Measurements from ENCODE around the gene EHHADH.
"Not testable (repeated sequence)": the region's sequence is repeated elsewhere in the genome, so short reads cannot be mapped to it uniquely, and the experiment has no call there.

Gene EHHADH

GRCh38 chr3:185250653-185251052, 3.2 kb downstream of the EHHADH start:
- no peak for DNase-seq

GRCh38 chr3:185250247-185250646, 3.6 kb downstream of the EHHADH start:
- no peak for DNase-seq

- DNase-seq: no peak
Measured at GRCh38 chr3:185242642-185243041, 11.2 kb downstream of the EHHADH start.

- DNase-seq: no peak
Measured at GRCh38 chr3:185236969-185237368, 16.9 kb downstream of the EHHADH start.

GRCh38 chr3:185233328-185233727, 20.5 kb downstream of the EHHADH start:
- no peak for DNase-seq

- DNase-seq: not testable (repeated sequence)
Measured at GRCh38 chr3:185226526-185226925, 27.3 kb downstream of the EHHADH start.

GRCh38 chr3:185225523-185225922, 28.3 kb downstream of the EHHADH start:
- no peak for DNase-seq

GRCh38 chr3:185225080-185225479, 28.8 kb downstream of the EHHADH start:
- no peak for DNase-seq

GRCh38 chr3:185221203-185221602, 32.6 kb downstream of the EHHADH start:
- DNase-seq: no peak

GRCh38 chr3:185216607-185216958, 37.3 kb downstream of the EHHADH start:
- DNase-seq: no peak

GRCh38 chr3:185215873-185216606, 37.8 kb downstream of the EHHADH start:
- no peak for DNase-seq

- no peak for DNase-seq
Measured at GRCh38 chr3:185212559-185212958, 41.3 kb downstream of the EHHADH start.

GRCh38 chr3:185212086-185212485, 41.8 kb downstream of the EHHADH start:
- no peak for DNase-seq

- DNase-seq: no peak
Measured at GRCh38 chr3:185210621-185211142, 43.2 kb downstream of the EHHADH start.

GRCh38 chr3:185208823-185209222, 45.0 kb downstream of the EHHADH start:
- DNase-seq: no peak

GRCh38 chr3:185207931-185208746, 45.7 kb downstream of the EHHADH start:
- no peak for DNase-seq

GRCh38 chr3:185207481-185207880, 46.4 kb downstream of the EHHADH start:
- DNase-seq: no peak

GRCh38 chr3:185205865-185206264, 48.0 kb downstream of the EHHADH start:
- DNase-seq: no peak

GRCh38 chr3:185204894-185205293, 49.0 kb downstream of the EHHADH start:
- DNase-seq: no peak

- no peak for DNase-seq
Measured at GRCh38 chr3:185200639-185201038, 53.2 kb downstream of the EHHADH start.

GRCh38 chr3:185199671-185200070, 54.2 kb downstream of the EHHADH start:
- no peak for DNase-seq

GRCh38 chr3:185199206-185199605, 54.6 kb downstream of the EHHADH start:
- no peak for DNase-seq

GRCh38 chr3:185197068-185197467, 56.8 kb downstream of the EHHADH start:
- DNase-seq: no peak

GRCh38 chr3:185195652-185196051, 58.2 kb downstream of the EHHADH start:
- no peak for DNase-seq

Data from stimulated activated CD4-positive, alpha-beta T cell treated with anti-CD3 and anti-CD28 coated beads, Interleukin-4, amount 100 ng/mL, for 1 hour (primary cell).